CD4-positive, alpha-beta T cell treated with Interleukin-15 for 4 hours (primary cell): Measurements from ENCODE around the gene INSR.
"Not testable (repeated sequence)": the region's sequence is repeated elsewhere in the genome, so short reads cannot be mapped to it uniquely, and the experiment has no call there.

Experiments used
- DNase-seq: peaks from one replicate; pipeline ENCODE4 v3.0.0-alpha.2; 2020; ENCODE audit warnings: low spot score

Gene INSR

GRCh38 chr19:7258041-7258839, 36.0 kb downstream of the INSR start:
- no peak for DNase-seq

GRCh38 chr19:7257148-7258040, 36.8 kb downstream of the INSR start:
- no peak for DNase-seq

- no peak for DNase-seq
Measured at GRCh38 chr19:7255631-7256030, 38.6 kb downstream of the INSR start.

- DNase-seq: no peak
Measured at GRCh38 chr19:7255119-7255518, 39.1 kb downstream of the INSR start.

GRCh38 chr19:7254590-7254989, 39.6 kb downstream of the INSR start:
- DNase-seq: no peak

GRCh38 chr19:7252364-7252763, 41.9 kb downstream of the INSR start:
- no peak for DNase-seq

GRCh38 chr19:7251494-7251893, 42.7 kb downstream of the INSR start:
- no peak for DNase-seq

- no peak for DNase-seq
Measured at GRCh38 chr19:7250951-7251350, 43.3 kb downstream of the INSR start.

- no peak for DNase-seq
Measured at GRCh38 chr19:7250057-7250596, 44.1 kb downstream of the INSR start.

- DNase-seq: no peak
Measured at GRCh38 chr19:7247155-7247554, 47.1 kb downstream of the INSR start.

- DNase-seq: no peak
Measured at GRCh38 chr19:7246601-7247000, 47.6 kb downstream of the INSR start.

- DNase-seq: no peak
Measured at GRCh38 chr19:7242601-7243258, 51.5 kb downstream of the INSR start.

- no peak for DNase-seq
Measured at GRCh38 chr19:7238051-7238450, 56.2 kb downstream of the INSR start.

- DNase-seq: no peak
Measured at GRCh38 chr19:7236153-7236552, 58.1 kb downstream of the INSR start.

- DNase-seq: no peak
Measured at GRCh38 chr19:7230826-7231225, 63.4 kb downstream of the INSR start.

GRCh38 chr19:7229735-7230134, 64.5 kb downstream of the INSR start:
- no peak for DNase-seq

GRCh38 chr19:7228935-7229541, 65.2 kb downstream of the INSR start:
- no peak for DNase-seq

GRCh38 chr19:7227735-7228134, 66.5 kb downstream of the INSR start:
- no peak for DNase-seq

GRCh38 chr19:7227149-7227548, 67.1 kb downstream of the INSR start:
- not testable (repeated sequence) for DNase-seq

- DNase-seq: no peak
Measured at GRCh38 chr19:7226739-7227138, 67.5 kb downstream of the INSR start.

GRCh38 chr19:7225741-7226140, 68.5 kb downstream of the INSR start:
- DNase-seq: no peak

GRCh38 chr19:7224995-7225394, 69.2 kb downstream of the INSR start:
- DNase-seq: no peak
